IPS DF 4.7 (cell line): ENCODE results near the gene ATP7B.

Experiments used
- DNase-seq: peaks from one replicate; pipeline ENCODE4 v3.0.0-alpha.2; 2013; ENCODE audit warnings: low spot score; ENCODE audit errors: extremely low read depth

The ATP7B gene

GRCh38 chr13:51950722-51951121 is 60.5 kb downstream of the ATP7B start:
- no peak for DNase-seq

GRCh38 chr13:51946163-51946669 is 65.0 kb downstream of the ATP7B start:
- no peak for DNase-seq

DNA sequence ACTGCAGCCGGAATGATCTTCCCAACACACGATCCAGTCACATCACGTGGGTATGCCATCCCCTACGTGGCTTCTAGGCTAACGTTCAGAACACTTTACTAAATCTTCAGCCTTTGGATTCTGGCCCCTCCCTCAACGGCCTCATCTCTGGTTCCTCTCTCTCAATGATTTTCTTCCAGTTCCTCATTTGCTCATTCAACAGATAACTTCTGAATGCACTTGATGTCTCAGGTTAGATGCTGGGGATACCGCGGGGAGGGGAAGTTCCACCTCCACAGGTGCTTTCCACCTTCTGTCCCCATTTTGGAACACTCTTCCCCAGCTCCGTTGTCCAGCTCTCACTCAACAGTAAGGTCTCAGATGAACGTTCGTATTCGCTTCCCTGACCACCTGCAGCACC is 66.1 kb downstream of the ATP7B start:
- DNase-seq: no peak

- DNase-seq: no peak
These were observed 66.8 kb downstream of the ATP7B start for GRCh38 chr13:51944428-51944827.

DNA sequence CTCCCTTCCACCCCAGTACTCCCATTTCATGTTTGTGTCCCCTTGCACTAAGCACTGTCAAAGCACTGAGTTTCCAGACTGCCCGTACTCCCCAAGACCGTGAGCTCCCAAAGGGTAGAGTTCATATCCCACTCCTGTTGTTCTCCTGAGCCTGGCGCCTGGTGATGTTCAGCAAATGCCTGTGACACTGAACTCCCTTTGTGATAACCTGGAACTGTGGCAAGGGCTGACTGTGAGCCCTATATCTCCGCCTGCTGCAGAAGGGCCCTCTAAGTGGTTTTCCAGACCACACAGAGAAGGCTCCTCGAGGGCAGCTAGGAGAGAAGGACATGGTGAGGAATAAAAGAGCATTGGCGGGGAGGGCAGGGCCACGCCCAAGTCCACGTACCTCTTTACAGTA is 67.5 kb downstream of the ATP7B start:
- DNase-seq: no peak

DNA sequence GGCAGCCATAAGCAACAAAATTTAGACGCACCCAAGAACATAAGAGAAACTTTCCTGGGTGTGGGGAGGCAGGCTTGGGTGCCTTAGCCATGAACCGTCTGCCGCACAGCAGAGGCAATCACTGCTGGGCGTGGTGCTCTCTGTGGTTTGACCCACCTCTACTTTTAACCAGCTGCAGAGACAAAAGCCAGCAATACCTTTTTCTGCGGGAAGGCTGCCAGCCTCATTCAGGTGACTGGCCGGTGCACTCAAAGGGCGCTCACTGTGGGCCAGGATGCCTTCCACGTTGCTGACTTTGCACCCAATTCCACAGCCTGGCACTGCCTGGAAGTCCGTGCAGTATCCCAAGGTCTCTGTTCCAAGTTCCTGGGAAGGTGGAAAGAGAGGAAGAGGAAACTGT is 69.1 kb downstream of the ATP7B start:
- DNase-seq: no peak

DNA sequence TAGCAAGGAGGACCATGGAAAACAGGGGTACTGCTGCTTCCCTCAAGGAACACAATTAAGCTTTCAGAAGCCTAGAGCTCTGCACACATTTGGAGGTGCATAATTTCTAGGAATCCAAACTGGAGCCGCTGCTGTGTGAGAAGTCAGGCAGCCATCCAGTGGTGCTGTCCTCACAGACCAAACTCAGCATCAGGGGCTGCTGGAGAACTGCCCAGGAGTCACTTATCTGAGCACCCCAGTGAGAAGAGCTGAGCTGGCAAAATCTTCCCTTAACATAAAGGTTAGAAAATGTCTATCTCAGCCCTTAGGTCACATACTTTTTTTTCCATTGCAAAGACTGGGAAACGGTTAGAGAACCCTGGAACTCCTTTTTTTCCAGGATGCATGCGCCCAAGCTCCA is 72.8 kb downstream of the ATP7B start:
- no peak for DNase-seq

DNA sequence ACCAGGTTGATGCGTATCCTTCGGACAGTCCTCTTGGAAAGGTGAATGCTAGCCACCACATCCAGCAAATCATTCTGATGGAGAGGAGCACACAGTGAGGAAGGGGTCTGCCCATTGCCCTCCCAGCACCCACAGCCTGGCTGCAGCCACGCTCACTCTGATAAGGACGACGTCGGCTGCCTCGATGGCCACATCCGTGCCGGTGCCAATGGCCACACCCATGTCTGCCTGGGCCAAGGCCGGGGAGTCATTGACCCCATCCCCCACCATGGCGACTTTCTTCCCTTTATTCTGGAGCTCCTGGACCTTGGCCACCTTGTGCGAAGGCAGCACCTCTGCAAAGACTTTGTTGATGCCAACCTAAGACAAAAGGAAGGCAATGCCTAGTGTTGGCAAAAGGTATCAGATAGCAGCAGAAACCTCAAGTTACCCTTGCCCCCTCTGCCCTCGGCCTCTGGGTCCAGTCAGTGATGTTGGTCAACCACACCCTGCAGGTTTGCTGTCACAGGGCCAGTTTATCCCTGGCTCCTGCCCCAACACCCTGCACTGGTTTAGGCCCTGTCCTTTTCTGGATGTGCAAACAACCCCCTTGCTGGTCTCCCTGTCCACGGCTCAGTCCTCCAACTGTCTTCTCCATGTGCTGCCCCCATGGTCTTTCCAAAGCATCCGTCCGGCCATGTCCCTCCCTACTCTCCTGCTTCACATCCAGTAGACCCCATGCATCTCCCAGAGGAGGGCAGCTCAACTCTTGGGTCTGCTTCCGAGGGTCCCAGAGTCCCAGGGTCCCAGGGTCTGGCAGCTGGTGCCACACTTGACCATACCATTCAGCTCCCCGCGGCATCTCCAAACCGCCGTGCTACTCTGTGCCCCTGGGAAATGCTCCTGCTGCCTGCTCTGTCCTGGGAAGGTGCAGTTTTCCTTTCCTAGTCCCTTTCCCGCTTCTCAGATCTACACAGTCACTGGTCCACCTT is 73.6 kb downstream of the ATP7B start:
- no peak for DNase-seq

GRCh38 chr13:51935326-51936171 is 75.7 kb downstream of the ATP7B start:
- DNase-seq: no peak

DNA sequence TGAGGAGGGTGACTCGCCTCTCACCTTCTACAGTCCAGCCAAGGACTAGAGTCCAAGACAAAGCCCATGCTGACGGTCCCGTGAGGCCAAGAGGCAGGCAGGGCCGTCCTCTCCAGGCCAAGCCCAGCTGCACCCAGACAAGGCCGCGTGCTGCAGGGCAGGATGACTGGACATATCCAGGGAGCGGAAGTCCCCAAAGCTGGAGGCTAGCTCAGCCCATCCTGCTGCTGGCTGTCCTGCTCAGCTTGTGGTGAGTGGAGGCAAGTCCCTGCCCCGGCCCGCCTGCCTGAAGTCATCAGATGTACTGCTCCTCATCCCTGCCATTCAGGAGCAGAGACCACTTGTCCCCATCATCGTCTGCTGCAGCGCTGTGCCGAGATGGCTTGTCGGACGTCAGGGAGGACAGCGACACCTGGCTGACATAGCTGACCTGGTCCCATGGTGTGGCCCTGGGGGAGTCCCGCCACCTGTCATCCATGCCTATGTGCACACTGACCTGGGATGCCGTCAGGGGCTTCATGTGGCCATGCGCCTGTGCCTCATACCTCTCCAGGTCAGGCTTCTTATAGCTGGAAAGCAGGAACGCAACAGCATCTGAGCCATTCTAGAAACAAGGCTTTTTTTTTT is 76.7 kb downstream of the ATP7B start:
- DNase-seq: no peak

DNA sequence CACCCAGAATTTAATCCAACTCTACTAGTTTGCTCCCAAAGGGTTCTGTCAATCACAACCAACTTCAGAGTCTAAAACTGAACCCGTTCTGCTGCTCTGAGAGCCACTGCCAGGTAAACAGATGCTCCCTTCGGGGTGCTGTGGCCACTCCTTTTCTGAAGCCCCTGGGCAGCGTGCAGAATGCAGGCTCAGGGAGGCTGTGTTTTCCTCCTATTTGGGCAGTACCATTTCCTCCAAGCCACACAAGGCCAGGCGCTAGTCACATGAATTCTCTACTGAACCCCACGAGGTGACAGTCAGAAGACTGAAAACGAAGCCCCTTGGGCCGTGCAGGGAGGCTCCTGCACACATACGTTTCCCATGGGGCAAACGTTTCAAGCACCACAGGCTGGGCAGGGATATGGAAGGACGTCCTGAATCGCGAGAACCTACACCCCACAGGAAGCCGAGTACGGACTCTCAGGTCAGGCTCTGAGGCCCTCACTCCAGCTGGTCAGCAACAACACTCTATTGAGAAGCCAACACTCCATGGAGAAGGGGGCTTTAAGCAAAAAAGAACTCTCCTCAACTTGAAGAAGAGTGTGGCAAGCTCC is 77.7 kb downstream of the ATP7B start:
- DNase-seq: no peak

GRCh38 chr13:51932231-51932630 is 79.0 kb downstream of the ATP7B start:
- no peak for DNase-seq

DNA sequence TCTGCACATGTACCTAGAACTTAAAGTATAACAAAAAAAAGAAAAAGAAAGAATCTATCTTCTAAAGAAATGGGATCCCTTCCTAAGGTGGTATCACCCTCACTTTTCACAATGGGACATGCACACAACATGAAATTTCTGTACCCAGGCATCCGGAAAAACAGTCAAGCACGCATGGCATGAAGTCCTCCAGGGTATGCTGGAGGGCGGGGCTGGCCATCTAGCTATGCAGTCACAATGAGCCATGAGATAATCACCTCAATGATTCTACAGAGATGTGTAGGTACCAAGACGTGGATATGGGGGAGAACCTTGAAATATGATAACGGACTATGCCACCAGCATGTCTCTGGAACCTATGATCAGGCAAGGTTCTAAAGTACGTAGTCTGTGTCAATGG is 79.6 kb downstream of the ATP7B start:
- DNase-seq: no peak

GRCh38 chr13:51929699-51930098 is 81.6 kb downstream of the ATP7B start:
- DNase-seq: no peak

GRCh38 chr13:51928231-51928630 is 83.0 kb downstream of the ATP7B start:
- no peak for DNase-seq

DNA sequence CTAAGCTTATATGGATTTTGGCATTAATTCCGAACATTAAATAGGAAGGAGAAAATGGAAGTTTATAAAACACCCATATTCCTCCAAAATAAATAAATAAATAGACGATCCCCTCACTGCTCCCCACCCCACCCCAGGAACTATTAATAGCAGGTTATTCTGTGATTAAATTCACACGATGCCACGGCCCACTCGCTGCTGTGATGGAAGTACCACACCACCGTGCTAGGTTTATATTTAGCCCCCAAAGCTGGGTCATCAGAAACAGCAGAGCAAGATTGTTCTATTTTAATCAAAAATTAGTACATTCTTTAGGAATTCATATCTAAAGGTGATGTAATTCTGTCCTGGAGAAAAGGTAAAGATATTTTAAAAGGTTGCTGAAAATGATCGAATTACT is 84.1 kb downstream of the ATP7B start:
- no peak for DNase-seq

GRCh38 chr13:51926528-51926885 is 84.7 kb downstream of the ATP7B start:
- DNase-seq: no peak

DNA sequence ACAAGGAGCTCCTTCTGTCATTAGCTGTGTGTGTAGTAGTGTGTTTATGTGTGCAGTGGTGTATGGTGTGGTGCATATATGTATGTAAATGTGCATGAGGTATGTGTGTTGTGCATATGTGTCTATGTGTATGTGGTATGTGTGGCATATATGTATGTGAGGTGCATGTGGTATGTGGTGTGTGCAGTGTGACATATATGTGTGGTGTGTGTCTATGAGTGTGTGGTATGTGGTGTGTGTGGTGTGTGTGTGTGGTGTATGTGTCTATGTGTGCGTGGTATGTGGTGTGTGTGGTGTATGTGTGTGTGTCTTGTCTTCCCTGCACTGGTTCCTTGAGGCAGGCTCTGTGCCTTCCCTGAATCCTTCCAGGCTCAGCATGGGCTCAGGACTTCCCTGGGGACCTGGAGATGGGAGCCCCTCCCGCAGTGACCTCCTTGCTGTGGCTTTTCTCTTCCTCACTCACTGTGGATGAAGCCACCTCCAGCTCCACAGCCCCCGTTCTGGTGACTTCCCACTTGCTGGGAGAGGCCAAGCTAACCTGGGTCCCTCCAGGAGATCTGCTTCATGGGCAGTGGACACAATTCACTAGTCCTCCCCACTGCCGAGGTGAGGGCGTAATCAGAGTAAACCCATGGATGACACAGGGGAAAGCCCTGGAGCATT is 85.3 kb downstream of the ATP7B start:
- DNase-seq: no peak

GRCh38 chr13:51924756-51925544 is 86.3 kb downstream of the ATP7B start:
- no peak for DNase-seq

DNA sequence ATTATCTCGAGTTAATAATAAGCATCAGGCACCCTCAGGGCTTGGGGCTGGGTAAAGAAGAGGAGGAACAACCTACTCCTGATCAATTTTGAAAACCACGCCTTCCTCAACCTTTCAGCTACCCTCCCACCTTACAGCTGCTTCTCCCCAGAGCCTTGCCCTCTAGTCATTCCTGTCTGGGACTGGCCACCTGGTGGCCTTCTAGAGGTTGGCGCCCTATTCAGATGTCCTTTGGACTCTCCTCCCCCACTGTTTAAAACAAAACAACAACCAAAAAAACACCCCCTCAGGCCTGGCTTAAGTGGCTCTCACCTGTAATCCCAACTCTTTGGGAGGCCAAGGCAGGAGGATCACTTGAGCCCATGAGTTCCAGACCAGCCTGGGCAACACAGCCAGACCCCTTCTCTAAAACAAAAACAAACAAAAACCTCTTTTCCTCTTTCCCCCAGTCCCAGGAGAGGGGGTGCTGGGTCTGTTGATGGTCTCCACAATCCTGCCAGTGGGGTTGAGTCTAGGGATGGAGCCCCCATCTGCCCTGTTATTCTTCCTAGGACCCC is 87.2 kb downstream of the ATP7B start:
- DNase-seq: no peak
